EH (cell line): Measurements from ENCODE around the gene DNAJC6.
"Not testable (repeated sequence)": the region's sequence is repeated elsewhere in the genome, so short reads cannot be mapped to it uniquely, and the experiment has no call there.

Source experiments
- DNase-seq: peaks from one replicate; pipeline ENCODE4 v3.0.0-alpha.2; 2015; ENCODE audit warnings: low read depth

Gene DNAJC6

GRCh38 chr1:65309304-65310077, at the start of gene DNAJC6:
Gene DNAJC6, plus strand, starts transcription at chr1:65309543. Its CDS starts 203 bp downstream, at chr1:65309746.
- DNase-seq: peak; percentile 80

GRCh38 chr1:65259816-65260215, 49.5 kb upstream of the DNAJC6 start:
- no peak for DNase-seq

- DNase-seq: peak; percentile 93
Measured at GRCh38 chr1:65260851-65261473, 48.4 kb upstream of the DNAJC6 start.

GRCh38 chr1:65263286-65263685, 46.1 kb upstream of the DNAJC6 start:
- no peak for DNase-seq

GRCh38 chr1:65264197-65264929, 45.0 kb upstream of the DNAJC6 start:
- DNase-seq: peak; percentile 86

GRCh38 chr1:65265296-65265650, 44.1 kb upstream of the DNAJC6 start:
- no peak for DNase-seq

- peak; percentile 67 for DNase-seq
Measured at GRCh38 chr1:65265651-65266351, 43.5 kb upstream of the DNAJC6 start.

- DNase-seq: no peak
Measured at GRCh38 chr1:65266476-65266875, 42.9 kb upstream of the DNAJC6 start.

GRCh38 chr1:65267271-65267670, 42.1 kb upstream of the DNAJC6 start:
- DNase-seq: no peak

GRCh38 chr1:65267683-65268082, 41.7 kb upstream of the DNAJC6 start:
- DNase-seq: no peak

GRCh38 chr1:65269612-65270011, 39.7 kb upstream of the DNAJC6 start:
- no peak for DNase-seq

GRCh38 chr1:65276197-65276939, 33.0 kb upstream of the DNAJC6 start:
- DNase-seq: no peak

GRCh38 chr1:65277605-65278347, 31.6 kb upstream of the DNAJC6 start:
- DNase-seq: no peak

- DNase-seq: peak; percentile 36
Measured at GRCh38 chr1:65278376-65279069, 30.8 kb upstream of the DNAJC6 start.

GRCh38 chr1:65279070-65279779, 30.1 kb upstream of the DNAJC6 start:
- DNase-seq: peak; percentile 23

- no peak for DNase-seq
Measured at GRCh38 chr1:65281846-65282245, 27.5 kb upstream of the DNAJC6 start.

GRCh38 chr1:65284229-65284628, 25.1 kb upstream of the DNAJC6 start:
- no peak for DNase-seq

- DNase-seq: no peak
Measured at GRCh38 chr1:65289449-65289848, 19.9 kb upstream of the DNAJC6 start.

GRCh38 chr1:65291818-65292217, 17.5 kb upstream of the DNAJC6 start:
- DNase-seq: not testable (repeated sequence)
